Right atrium auricular region (tissue), 2 donors: ENCODE measurements around the gene RHBDL2. TPM values are rescaled to one million over a fixed set of nuclear protein-coding genes. Genes with fewer than 3 reads are reported as not detected.

Source experiments
- DNase-seq: peaks from one replicate; pipeline ENCODE4 v3.0.0-alpha.2; 2019; ENCODE audit warnings: low spot score
- H3K27ac ChIP-seq, 2 donors: fragments of 200-600 bp; sonication (generic); 1 replicate in 1 of 2; 2 replicates in 1 of 2; pipeline ENCODE4 v1.5.1; 2016 to 2019
- H3K27me3 ChIP-seq, 2 donors: fragments of 200-600 bp; sonication (generic); one replicate each; pipeline versions ENCODE4 v1.5.1 to v1.6.0; 2017 to 2019
- H3K36me3 ChIP-seq: fragments of 200-600 bp; sonication (generic); one replicate; pipeline ENCODE4 v1.5.1; 2016
- H3K4me1 ChIP-seq, 2 donors: fragments of 200-600 bp; sonication (generic); one replicate each; pipeline versions ENCODE4 v1.5.1 to v1.6.0; 2017 to 2019
- H3K4me3 ChIP-seq, 2 donors: fragments of 200-600 bp; sonication (generic); 1 replicate in 1 of 2; 2 replicates in 1 of 2; pipeline ENCODE4 v1.5.1; 2017 to 2019; ENCODE audit warnings: mild to moderate bottlenecking in 1 of 2, moderate library complexity in 1 of 2
- H3K9me3 ChIP-seq, 2 donors: fragments of 200-600 bp; sonication (generic); one replicate each; pipeline ENCODE4 v1.5.1; 2019
- total RNA-seq, 2 donors: library from RNA; depleted of rRNA; stranded (reverse); fragments of >200 nt; gene quantifications; one replicate each; pipeline ENCODE4 v1.1.0, GENCODE V29; 2016
- TF ChIP-seq, protein P1 (sequence below), 2 donors: fragments of 200-600 bp; sonication (generic); IDR thresholded peaks; one replicate each; pipeline ENCODE4 v1.5.1; 2019; ENCODE audit warnings: antibody characterized with exemption in 2 of 2

RHBDL2 gene
- total RNA-seq, 2 donors from 2014 or later: 0.31 TPM; not detected in 1

- H3K36me3 ChIP-seq: no peaks in the 10 kb centered on the region
- no peak for DNase-seq
- H3K4me3 ChIP-seq: no peak overlapping the region
- TF ChIP-seq, protein P1, sequence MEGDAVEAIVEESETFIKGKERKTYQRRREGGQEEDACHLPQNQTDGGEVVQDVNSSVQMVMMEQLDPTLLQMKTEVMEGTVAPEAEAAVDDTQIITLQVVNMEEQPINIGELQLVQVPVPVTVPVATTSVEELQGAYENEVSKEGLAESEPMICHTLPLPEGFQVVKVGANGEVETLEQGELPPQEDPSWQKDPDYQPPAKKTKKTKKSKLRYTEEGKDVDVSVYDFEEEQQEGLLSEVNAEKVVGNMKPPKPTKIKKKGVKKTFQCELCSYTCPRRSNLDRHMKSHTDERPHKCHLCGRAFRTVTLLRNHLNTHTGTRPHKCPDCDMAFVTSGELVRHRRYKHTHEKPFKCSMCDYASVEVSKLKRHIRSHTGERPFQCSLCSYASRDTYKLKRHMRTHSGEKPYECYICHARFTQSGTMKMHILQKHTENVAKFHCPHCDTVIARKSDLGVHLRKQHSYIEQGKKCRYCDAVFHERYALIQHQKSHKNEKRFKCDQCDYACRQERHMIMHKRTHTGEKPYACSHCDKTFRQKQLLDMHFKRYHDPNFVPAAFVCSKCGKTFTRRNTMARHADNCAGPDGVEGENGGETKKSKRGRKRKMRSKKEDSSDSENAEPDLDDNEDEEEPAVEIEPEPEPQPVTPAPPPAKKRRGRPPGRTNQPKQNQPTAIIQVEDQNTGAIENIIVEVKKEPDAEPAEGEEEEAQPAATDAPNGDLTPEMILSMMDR (IDR thresholded peaks at IDR 0.05): no peak
- no peaks in the 10 kb centered on the region for H3K9me3 ChIP-seq
- no peak overlapping the region for H3K27ac ChIP-seq
- H3K4me1 ChIP-seq: peaks cover 0 to 6% of the 10 kb centered on the region in 2 donors
- H3K27me3 ChIP-seq: no peaks in the 10 kb centered on the region
Measured at GRCh38 chr1:38898653-38899230, 42.9 kb downstream of the RHBDL2 start.

DNA sequence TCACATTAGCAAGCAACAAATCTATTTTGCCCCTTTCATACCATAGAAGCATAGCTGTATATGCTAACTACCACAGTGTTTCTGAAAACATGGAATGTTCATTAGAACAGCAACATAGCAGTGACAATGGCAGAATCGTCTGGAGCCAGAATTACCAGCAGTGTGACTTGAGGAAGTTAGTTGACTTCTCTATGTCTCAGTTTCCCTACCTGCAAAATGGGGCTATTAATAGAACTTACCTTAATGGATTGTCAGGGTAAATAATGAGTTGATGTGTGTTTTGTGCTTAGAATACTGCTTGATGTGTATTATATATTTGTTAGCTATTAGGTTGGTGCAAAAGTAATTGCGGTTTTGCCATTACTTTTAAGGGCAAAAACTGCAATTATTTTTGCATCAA is 45.5 kb downstream of the RHBDL2 start:
- Histone ChIP-seq H3K36me3 (no peaks in the 10 kb centered on the region), H3K4me1 (peaks cover 0 to 6% of the 10 kb centered on the region in 2 donors), H3K27me3 (no peaks in the 10 kb centered on the region), H3K4me3 (no peak overlapping the region), H3K9me3 (no peaks in the 10 kb centered on the region), H3K27ac (no peak overlapping the region)
- DNase-seq: no peak
- TF ChIP-seq, protein P1 (IDR thresholded peaks at IDR 0.05): no peak

DNA sequence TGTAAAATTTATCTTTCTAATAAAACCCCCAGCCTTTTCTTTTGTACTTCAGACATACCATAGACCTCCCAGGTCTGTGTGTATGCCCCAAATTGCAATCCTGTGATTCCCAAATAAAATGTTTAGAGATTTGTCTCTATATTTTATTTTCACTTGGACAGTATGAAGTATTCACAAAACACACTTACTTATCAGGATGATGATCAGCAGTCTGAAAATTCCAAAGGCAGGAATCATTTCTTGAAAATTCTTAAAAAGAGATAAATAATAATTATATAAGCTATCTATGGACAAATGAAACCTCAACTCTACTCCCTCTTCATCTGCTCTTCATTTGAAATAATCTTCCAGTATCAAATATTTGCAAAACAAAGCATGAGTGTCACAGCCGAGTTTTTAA is 48.7 kb downstream of the RHBDL2 start:
- Histone ChIP-seq H3K27ac (no peak overlapping the region), H3K36me3 (no peaks in the 10 kb centered on the region), H3K9me3 (no peaks in the 10 kb centered on the region), H3K4me3 (no peak overlapping the region), H3K27me3 (no peaks in the 10 kb centered on the region), H3K4me1 (no peaks in the 10 kb centered on the region)
- no peak for DNase-seq
- TF ChIP-seq, protein P1 (IDR thresholded peaks at IDR 0.05): no peak

- Histone ChIP-seq H3K4me1 (no peaks in the 10 kb centered on the region), H3K27me3 (no peaks in the 10 kb centered on the region), H3K9me3 (no peaks in the 10 kb centered on the region), H3K36me3 (no peaks in the 10 kb centered on the region), H3K27ac (no peak overlapping the region), H3K4me3 (no peak overlapping the region)
- DNase-seq: no peak
- TF ChIP-seq, protein P1 (IDR thresholded peaks at IDR 0.05): no peak
Measured at GRCh38 chr1:38891753-38892152, 49.9 kb downstream of the RHBDL2 start.

- no peak for DNase-seq
- H3K4me1 ChIP-seq: no peaks in the 10 kb centered on the region
Measured at GRCh38 chr1:38889589-38889988, 52.0 kb downstream of the RHBDL2 start.

More at GRCh38 chr1:38889589-38889988, 52.0 kb downstream of the RHBDL2 start:
- no peak overlapping the region for H3K4me3 ChIP-seq
- H3K27me3 ChIP-seq: no peaks in the 10 kb centered on the region
- H3K36me3 ChIP-seq: no peaks in the 10 kb centered on the region
- H3K27ac ChIP-seq: no peak overlapping the region
- TF ChIP-seq, protein P1 (IDR thresholded peaks at IDR 0.05): no peak
- H3K9me3 ChIP-seq: no peaks in the 10 kb centered on the region
